Breast epithelium (tissue), 4 donors: Measurements from ENCODE around the gene RBBP5. TPM values are rescaled to one million over a fixed set of nuclear protein-coding genes. Genes with fewer than 3 reads are reported as not detected.

Source experiments
- DNase-seq, 2 donors: peaks; one replicate each; pipeline ENCODE4 v3.0.0-alpha.2; 2019; ENCODE audit warnings: low spot score in 2 of 2
- H3K27ac ChIP-seq, 2 donors: fragments of 200-600 bp; sonication (generic) in 1 of 2; one replicate each; pipeline ENCODE4 v1.5.1; 2016 to 2019; ENCODE audit warnings: mild to moderate bottlenecking in 1 of 2
- H3K27me3 ChIP-seq, 2 donors: fragments of 200-600 bp; sonication (generic) in 1 of 2; one replicate each; pipeline versions ENCODE4 v1.5.1 to v1.6.0; 2017 to 2019; ENCODE audit warnings: control low read depth in 1 of 2, mild to moderate bottlenecking in 1 of 2
- H3K36me3 ChIP-seq: fragments of 200-600 bp; one replicate; pipeline ENCODE4 v1.5.1; 2019
- H3K4me1 ChIP-seq, 2 donors: fragments of 200-600 bp; sonication (generic); one replicate each; pipeline ENCODE4 v1.5.1; 2016 to 2019; ENCODE audit warnings: control low read depth in 1 of 2
- H3K4me3 ChIP-seq, 3 donors: fragments of 200-600 bp; sonication (generic); 1 replicate in 2 of 3; 2 replicates in 1 of 3; pipeline ENCODE4 v1.5.1; 2016 to 2019; ENCODE audit warnings: mild to moderate bottlenecking in 3 of 3, moderate library complexity in 2 of 3
- H3K9me3 ChIP-seq, 2 donors: fragments of 200-600 bp; sonication (generic) in 1 of 2; one replicate each; pipeline ENCODE4 v1.5.1; 2016 to 2019; ENCODE audit warnings: control low read depth in 1 of 2
- CTCF ChIP-seq, 3 donors: fragments of 450-650 bp; IDR thresholded peaks; one replicate each; pipeline ENCODE4 v1.5.1; 2016 to 2017; ENCODE audit warnings: antibody characterized with exemption in 3 of 3, mild to moderate bottlenecking in 3 of 3, moderate library complexity in 3 of 3
- POLR2A ChIP-seq: fragments of 450-650 bp; IDR thresholded peaks from one replicate; pipeline ENCODE4 v1.6.1; 2016; ENCODE audit warnings: antibody characterized with exemption, mild to moderate bottlenecking, moderate library complexity
- POLR2AphosphoS5 ChIP-seq, 3 donors: sonication (generic); formaldehyde crosslinking; IDR thresholded peaks; one replicate each; pipeline ENCODE4 v1.6.1; 2017; ENCODE audit warnings: antibody characterized with exemption in 3 of 3
- intact Hi-C: fragments of 100-400 bp; cut with DNase I; formaldehyde crosslinking; loops from one replicate; pipeline ENCODE4 v1.15.1; 2023; ENCODE audit warnings: low total_unique reads
- total RNA-seq, 3 donors: library from RNA; depleted of rRNA; stranded (reverse); fragments of >200 nt; gene quantifications; one replicate each; pipeline ENCODE4 v1.1.0, GENCODE V29; 2016

RBBP5 gene
- total RNA-seq, 3 donors from 2014 or later: 15.7 to 25.5 (median 15.8) TPM

GRCh38 chr1:205037539-205037938 is 84.2 kb downstream of the RBBP5 start:
- H3K9me3 ChIP-seq: no peaks in the 10 kb centered on the region
- intact Hi-C loops: no loop called here
- H3K4me1 ChIP-seq: no peaks in the 10 kb centered on the region
- no peak overlapping the region for H3K4me3 ChIP-seq
- TF ChIP-seq POLR2A: no peak
- TF ChIP-seq CTCF (IDR thresholded peaks at IDR 0.05): no peak
- TF ChIP-seq POLR2AphosphoS5 (IDR thresholded peaks at IDR 0.05): no peak
- H3K27me3 ChIP-seq: peaks cover 0 to 7% of the 10 kb centered on the region in 2 donors
- no peak for DNase-seq
- no peak overlapping the region for H3K27ac ChIP-seq
- H3K36me3 ChIP-seq: no peaks in the 10 kb centered on the region

Other genes starting within 250 kb of the RBBP5 start
- not detected for gene CNTN2, start 78.8 kb downstream of the RBBP5 start, total RNA-seq
- gene TMEM81, start 37.5 kb downstream of the RBBP5 start, total RNA-seq: 1 to 10 TPM; 2.5 to 3.2 (median 2.6) TPM
- 10 to 100 TPM; 10.2 to 19.3 (median 12.5) TPM for gene DSTYK, start 89.7 kb upstream of the RBBP5 start, total RNA-seq
- 1 to 10 TPM; 1.1 to 2.2 (median 2.0) TPM for gene TMCC2, start 106.0 kb upstream of the RBBP5 start, total RNA-seq
- 1 to 10 TPM in 2 of 3 donors, under 1 TPM in 1; 0.98 to 2.2 (median 1.1) TPM for gene NUAK2, start 199.8 kb upstream of the RBBP5 start, total RNA-seq
- not detected for gene KLHDC8A, start 234.9 kb upstream of the RBBP5 start, total RNA-seq